HepG2 (cell line): Measurements from ENCODE around the gene CLPSL2. TPM values are rescaled to one million over a fixed set of nuclear protein-coding genes. Genes with fewer than 3 reads are reported as not detected.
A peak's percentile ranks its signal among the peaks of the same experiment; 100 is the strongest.

Experiments
- ATAD3A ChIP-seq: sonication (generic); formaldehyde crosslinking; IDR thresholded peaks from 2 replicates; pipeline ENCODE4 v1.4.0; 2020; ENCODE audit warnings: missing genetic modification reagents
- CEBPB ChIP-seq: IDR thresholded peaks from 2 replicates; pipeline ENCODE4 v1.6.1; 2011; ENCODE audit warnings: low read depth, low read length, improper control_type of control experiment, borderline replicate concordance
- ELF4 ChIP-seq: sonication (generic); formaldehyde crosslinking; IDR thresholded peaks from 2 replicates; pipeline ENCODE4 v1.5.0; 2020; ENCODE audit warnings: missing genetic modification reagents, mild to moderate bottlenecking, moderate library complexity, borderline replicate concordance
- ETV6 ChIP-seq: sonication (generic); formaldehyde crosslinking; conservative IDR thresholded peaks from 2 replicates; pipeline ENCODE4 v1.4.0; 2020; ENCODE audit warnings: missing genetic modification reagents
- GMEB1 ChIP-seq: sonication (generic); formaldehyde crosslinking; IDR thresholded peaks from 2 replicates; pipeline ENCODE4 v1.5.1; 2020; ENCODE audit warnings: missing genetic modification reagents, mild to moderate bottlenecking, borderline replicate concordance
- ISL2 ChIP-seq: sonication (generic); formaldehyde crosslinking; IDR thresholded peaks from 2 replicates; pipeline ENCODE4 v1.5.0; 2020; ENCODE audit warnings: missing genetic modification reagents
- KLF15 ChIP-seq: sonication (generic); formaldehyde crosslinking; IDR thresholded peaks from 2 replicates; pipeline ENCODE4 v1.8.1; 2023; ENCODE audit warnings: borderline replicate concordance, mild to moderate bottlenecking, inconsistent platforms, missing genetic modification reagents, mixed read lengths
- MAFF ChIP-seq: IDR thresholded peaks from 2 replicates; pipeline ENCODE4 v1.6.1; 2011; ENCODE audit warnings: low read depth, low read length, improper control_type of control experiment
- MIER2 ChIP-seq: IDR thresholded peaks from 2 replicates; pipeline ENCODE4 v1.6.1; 2016; ENCODE audit warnings: missing biosample characterization, missing genetic modification reagents
- NFRKB ChIP-seq: fragments of 450-650 bp; IDR thresholded peaks from 2 replicates; pipeline ENCODE4 v1.6.1; 2017
- PHF21A ChIP-seq: sonication (generic); formaldehyde crosslinking; IDR thresholded peaks from 2 replicates; pipeline ENCODE4 v1.5.0; 2020; ENCODE audit warnings: mild to moderate bottlenecking, missing genetic modification reagents
- REXO4 ChIP-seq: sonication (generic); formaldehyde crosslinking; IDR thresholded peaks from 2 replicates; pipeline ENCODE4 v1.8.0; 2022; ENCODE audit warnings: missing genetic modification reagents, mild to moderate bottlenecking, borderline replicate concordance
- RFX1 ChIP-seq: fragments of 450-650 bp; IDR thresholded peaks from 2 replicates; pipeline ENCODE4 v1.6.1; 2017
- SCMH1 ChIP-seq: sonication (generic); formaldehyde crosslinking; IDR thresholded peaks from 2 replicates; pipeline ENCODE4 v1.9.0; 2021; ENCODE audit warnings: missing genetic modification reagents, mild to moderate bottlenecking, borderline replicate concordance
- SP5 ChIP-seq: IDR thresholded peaks from 2 replicates; pipeline ENCODE4 v1.6.1; 2016; ENCODE audit warnings: low read depth, borderline replicate concordance
- SRSF1 ChIP-seq: fragments of 200-400 bp; formaldehyde crosslinking; optimal IDR thresholded peaks from 2 replicates; pipeline ENCODE3; 2017; ENCODE audit warnings: mild to moderate bottlenecking, low read depth, low read length, moderate library complexity
- ZNF232 ChIP-seq: sonication (generic); formaldehyde crosslinking; IDR thresholded peaks from 2 replicates; pipeline ENCODE4 v1.4.0; 2020; ENCODE audit warnings: missing genetic modification reagents, borderline replicate concordance
- ZNF326 ChIP-seq: sonication (generic); formaldehyde crosslinking; IDR thresholded peaks from 2 replicates; pipeline ENCODE4 v1.4.0; 2020; ENCODE audit warnings: missing genetic modification reagents, borderline replicate concordance
- ZNF335 ChIP-seq: sonication (generic); formaldehyde crosslinking; IDR thresholded peaks from 2 replicates; pipeline ENCODE4 v1.4.0; 2020; ENCODE audit warnings: missing genetic modification reagents
- ZNF451 ChIP-seq: sonication (generic); formaldehyde crosslinking; IDR thresholded peaks from 2 replicates; pipeline ENCODE4 v1.5.0; 2020; ENCODE audit warnings: mild to moderate bottlenecking, missing genetic modification reagents
- ZNF614 ChIP-seq: IDR thresholded peaks from 2 replicates; pipeline ENCODE4 v1.6.1; 2018; ENCODE audit warnings: missing biosample characterization, missing genetic modification reagents, inconsistent platforms, borderline replicate concordance
- ZNF629 ChIP-seq: sonication (generic); formaldehyde crosslinking; conservative IDR thresholded peaks from 2 replicates; pipeline ENCODE4 v1.5.0; 2020; ENCODE audit warnings: missing genetic modification reagents
- ZNF83 ChIP-seq: sonication (generic); formaldehyde crosslinking; IDR thresholded peaks from 2 replicates; pipeline ENCODE4 v1.4.0; 2020; ENCODE audit warnings: missing genetic modification reagents, mild to moderate bottlenecking, borderline replicate concordance
- ZNF891 ChIP-seq: sonication (generic); formaldehyde crosslinking; IDR thresholded peaks from 2 replicates; pipeline ENCODE4 v1.5.0; 2020; ENCODE audit warnings: mild to moderate bottlenecking, missing genetic modification reagents
- ZSCAN9 ChIP-seq: IDR thresholded peaks from 2 replicates; pipeline ENCODE4 v1.6.1; 2016; ENCODE audit warnings: borderline replicate concordance
- polyA plus RNA-seq, 8 experiments: library from polyadenylated mRNA; depleted of rRNA in 3 of 8; stranded (reverse) in 7 of 8; unstranded in 1 of 8; fragments of >200 nt; fragmentation: Illumina TruSeq in 4 of 8; extraction: Trizol in 4 of 8; gene quantifications; 2 replicates each; pipeline versions ENCODE4 v1.2.1 to v1.2.3, GENCODE V29; 2011 to 2016; ENCODE audit warnings: low read depth in 4 of 8, missing spikeins in 1 of 8, mixed read lengths in 1 of 8; ENCODE audit not compliant: insufficient read depth in 1 of 8
- total RNA-seq, 5 experiments: library from RNA; depleted of rRNA; stranded (reverse); fragments of >200 nt; fragmentation: Illumina TruSeq; extraction: Trizol; gene quantifications; 2 replicates each; pipeline ENCODE4 v1.2.3, GENCODE V29; 2016; ENCODE audit warnings: low read depth in 1 of 5
- TF ChIP-seq, protein P1 (sequence below): sonication (generic); formaldehyde crosslinking; IDR thresholded peaks from 2 replicates; pipeline ENCODE4 v1.8.1; 2023; ENCODE audit warnings: mild to moderate bottlenecking, missing genetic modification reagents, borderline replicate concordance
- TF ChIP-seq, protein P2 (sequence below): sonication (generic); formaldehyde crosslinking; IDR thresholded peaks from 2 replicates; pipeline ENCODE4 v1.5.0; 2020; ENCODE audit warnings: mild to moderate bottlenecking, low read depth, missing genetic modification reagents, borderline replicate concordance
- TF ChIP-seq, protein P3 (sequence below): sonication (generic); formaldehyde crosslinking; IDR thresholded peaks from 2 replicates; pipeline ENCODE4 v1.4.0; 2020; ENCODE audit warnings: mild to moderate bottlenecking, missing genetic modification reagents

Gene CLPSL2
- total and polyA plus RNA-seq, 2 of the 13 experiments (the other 11 are each of a cell fraction or from before 2014, with no cell fraction given): not detected

DNA sequence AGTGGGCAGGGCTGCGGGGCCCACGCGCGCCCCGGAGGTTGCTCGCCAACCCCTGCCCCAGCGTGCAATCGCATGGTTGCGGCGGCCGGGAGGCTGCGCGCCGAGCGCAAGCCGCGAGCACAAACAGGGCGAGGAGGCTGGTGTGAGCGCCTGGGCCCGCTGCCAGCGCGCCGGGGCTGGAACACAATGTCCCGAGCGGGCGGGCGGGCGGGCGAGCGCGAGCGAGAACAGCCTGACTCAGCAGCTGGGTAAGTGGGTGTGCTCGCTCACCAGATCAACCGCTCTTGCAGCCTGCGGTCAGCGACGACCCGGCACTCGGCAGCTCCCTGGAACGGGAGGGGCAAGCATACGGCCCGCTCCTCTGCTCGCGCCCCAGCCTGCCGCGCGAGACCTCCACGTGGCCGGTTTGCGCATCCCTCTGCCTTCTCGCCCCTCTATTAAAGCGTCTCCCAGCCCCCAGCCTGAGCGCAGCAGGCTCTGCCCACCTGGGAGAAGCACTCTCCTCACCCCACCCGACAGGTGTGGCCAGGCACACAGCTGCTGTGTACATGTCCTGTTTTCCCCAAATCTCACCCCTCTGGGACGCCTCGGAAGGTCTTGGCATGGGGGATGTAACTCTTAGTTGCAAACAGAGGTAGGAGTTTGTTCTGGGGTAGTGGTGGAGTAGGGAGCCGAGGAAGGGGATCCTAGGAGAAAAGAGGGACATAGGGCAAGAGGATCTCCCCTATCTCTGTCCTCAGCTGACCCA is 48.3 kb upstream of the CLPSL2 start (continued):
- TF ChIP-seq, protein P1, sequence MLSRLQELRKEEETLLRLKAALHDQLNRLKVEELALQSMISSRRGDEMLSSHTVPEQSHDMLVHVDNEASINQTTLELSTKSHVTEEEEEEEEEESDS (CRISPR knock-in tag): peak; percentile 50; the same call in 1 of the 2 replicates
- no peak for TF ChIP-seq ISL2 (CRISPR knock-in tag)
- TF ChIP-seq MAFF: peak; percentile 50; the same call in 1 of the 2 replicates
- 0 out of 2 replicates have a peak, but pooled peaks have one; percentile 8 for TF ChIP-seq SP5 (CRISPR knock-in tag)
- TF ChIP-seq ZNF451: no peak
- TF ChIP-seq ZNF326 (CRISPR knock-in tag): no peak
- TF ChIP-seq ZNF335 (CRISPR knock-in tag): 0 out of 2 replicates have a peak, but pooled peaks have one; percentile 24
- 0 out of 2 replicates have a peak, but pooled peaks have one; percentile 33 for TF ChIP-seq ETV6 (CRISPR knock-in tag)
- no peak for TF ChIP-seq ZSCAN9 (CRISPR knock-in tag)
- no peak for TF ChIP-seq RFX1
- no peak; the same call in 1 of the 2 replicates for TF ChIP-seq KLF15 (CRISPR knock-in tag)
- no peak for TF ChIP-seq ATAD3A (CRISPR knock-in tag)
- TF ChIP-seq MIER2 (CRISPR knock-in tag): no peak
- TF ChIP-seq ZNF629 (CRISPR knock-in tag): peak; percentile 3; the same call in 1 of the 2 replicates
- no peak for TF ChIP-seq ZNF614 (CRISPR knock-in tag)
- TF ChIP-seq SRSF1: no peak
- no peak for TF ChIP-seq REXO4
- TF ChIP-seq GMEB1 (CRISPR knock-in tag): no peak
- TF ChIP-seq, protein P2, sequence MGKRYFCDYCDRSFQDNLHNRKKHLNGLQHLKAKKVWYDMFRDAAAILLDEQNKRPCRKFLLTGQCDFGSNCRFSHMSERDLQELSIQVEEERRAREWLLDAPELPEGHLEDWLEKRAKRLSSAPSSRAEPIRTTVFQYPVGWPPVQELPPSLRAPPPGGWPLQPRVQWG (CRISPR knock-in tag): no peak
- no peak for TF ChIP-seq SCMH1 (CRISPR knock-in tag)
- TF ChIP-seq ZNF891 (CRISPR knock-in tag): 0 out of 2 replicates have a peak, but pooled peaks have one; percentile 5
- TF ChIP-seq CEBPB: no peak
- no peak for TF ChIP-seq ELF4 (CRISPR knock-in tag)
- TF ChIP-seq PHF21A (CRISPR knock-in tag): peak; percentile 8; the same call in 1 of the 2 replicates
- TF ChIP-seq, protein P3, sequence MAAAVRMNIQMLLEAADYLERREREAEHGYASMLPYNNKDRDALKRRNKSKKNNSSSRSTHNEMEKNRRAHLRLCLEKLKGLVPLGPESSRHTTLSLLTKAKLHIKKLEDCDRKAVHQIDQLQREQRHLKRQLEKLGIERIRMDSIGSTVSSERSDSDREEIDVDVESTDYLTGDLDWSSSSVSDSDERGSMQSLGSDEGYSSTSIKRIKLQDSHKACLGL (CRISPR knock-in tag): peak; percentile 54; the same call in 1 of the 2 replicates
- TF ChIP-seq ZNF232 (CRISPR knock-in tag): peak; percentile 85
- TF ChIP-seq ZNF83: peak; percentile 91
- TF ChIP-seq NFRKB: no peak
